MM.1S (cell line): ENCODE measurements around the gene CHD6.

ENCODE experiments used
- EZH2phosphoT487 ChIP-seq: fragments of 300-600 bp; sonication (generic); IDR thresholded peaks from 2 replicates; pipeline ENCODE4 v1.6.1; 2018; ENCODE audit warnings: antibody characterized with exemption, low read length
- TF ChIP-seq, protein P1 (sequence below): fragments of 300-600 bp; sonication (generic); IDR thresholded peaks from 2 replicates; pipeline ENCODE4 v1.5.1; 2016; ENCODE audit warnings: antibody characterized with exemption, low read length, mixed read lengths

DNA sequence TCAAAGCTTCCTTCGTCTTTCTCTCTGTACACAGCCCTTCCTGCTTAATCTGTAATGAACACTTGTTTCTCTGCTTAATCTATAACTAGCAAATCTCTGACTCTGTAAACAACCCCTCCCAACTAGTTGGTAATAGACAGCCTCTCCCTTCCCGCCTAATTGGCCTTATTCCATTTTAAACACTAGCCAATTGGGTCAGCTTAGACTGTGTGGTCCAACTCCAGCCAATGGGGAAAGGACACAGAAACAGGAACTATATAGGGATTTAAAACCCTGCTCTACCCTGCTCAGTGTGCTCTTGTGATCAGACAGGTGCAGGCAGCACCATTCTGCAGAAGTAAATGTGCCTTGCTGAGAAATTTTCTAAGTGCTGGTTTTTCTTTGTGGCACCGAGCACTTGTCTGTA lies 18.5 kb downstream of the CHD6 start:
- TF ChIP-seq, protein P1, sequence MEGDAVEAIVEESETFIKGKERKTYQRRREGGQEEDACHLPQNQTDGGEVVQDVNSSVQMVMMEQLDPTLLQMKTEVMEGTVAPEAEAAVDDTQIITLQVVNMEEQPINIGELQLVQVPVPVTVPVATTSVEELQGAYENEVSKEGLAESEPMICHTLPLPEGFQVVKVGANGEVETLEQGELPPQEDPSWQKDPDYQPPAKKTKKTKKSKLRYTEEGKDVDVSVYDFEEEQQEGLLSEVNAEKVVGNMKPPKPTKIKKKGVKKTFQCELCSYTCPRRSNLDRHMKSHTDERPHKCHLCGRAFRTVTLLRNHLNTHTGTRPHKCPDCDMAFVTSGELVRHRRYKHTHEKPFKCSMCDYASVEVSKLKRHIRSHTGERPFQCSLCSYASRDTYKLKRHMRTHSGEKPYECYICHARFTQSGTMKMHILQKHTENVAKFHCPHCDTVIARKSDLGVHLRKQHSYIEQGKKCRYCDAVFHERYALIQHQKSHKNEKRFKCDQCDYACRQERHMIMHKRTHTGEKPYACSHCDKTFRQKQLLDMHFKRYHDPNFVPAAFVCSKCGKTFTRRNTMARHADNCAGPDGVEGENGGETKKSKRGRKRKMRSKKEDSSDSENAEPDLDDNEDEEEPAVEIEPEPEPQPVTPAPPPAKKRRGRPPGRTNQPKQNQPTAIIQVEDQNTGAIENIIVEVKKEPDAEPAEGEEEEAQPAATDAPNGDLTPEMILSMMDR, result no peak
- TF ChIP-seq EZH2phosphoT487, result no peak
